CD1c-positive myeloid dendritic cell (primary cell): Measurements from ENCODE around the gene PTPRCAP.
A peak's percentile ranks its signal among the peaks of the same experiment; 100 is the strongest.
"Not testable (repeated sequence)": the region's sequence is repeated elsewhere in the genome, so short reads cannot be mapped to it uniquely, and the experiment has no call there.

Experiments used
- DNase-seq: peaks from one replicate; pipeline ENCODE4 v3.0.0-alpha.2; 2016; ENCODE audit errors: extremely low spot score

Gene PTPRCAP

DNA sequence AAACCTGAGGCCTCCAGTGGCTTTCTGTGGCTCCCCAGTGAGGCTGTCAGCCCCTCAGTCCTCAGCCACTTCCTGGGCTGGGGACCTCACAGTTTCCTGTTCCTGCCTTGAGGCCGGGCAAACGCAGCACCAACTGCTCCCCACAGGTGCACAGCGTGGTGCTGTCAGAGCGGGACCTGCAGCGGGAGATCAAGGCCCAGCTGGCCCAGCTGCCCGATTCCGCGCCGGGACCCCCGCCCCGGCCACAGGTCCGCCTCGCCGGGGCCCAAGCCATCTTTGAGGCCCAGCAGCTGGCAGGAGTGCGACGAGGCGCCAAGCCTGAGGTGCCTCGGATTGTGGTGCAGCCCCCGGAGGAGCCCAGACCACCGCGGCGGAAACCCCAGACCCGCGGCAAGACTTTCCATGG lies 28.2 kb downstream of the PTPRCAP start:
- no peak for DNase-seq

DNA sequence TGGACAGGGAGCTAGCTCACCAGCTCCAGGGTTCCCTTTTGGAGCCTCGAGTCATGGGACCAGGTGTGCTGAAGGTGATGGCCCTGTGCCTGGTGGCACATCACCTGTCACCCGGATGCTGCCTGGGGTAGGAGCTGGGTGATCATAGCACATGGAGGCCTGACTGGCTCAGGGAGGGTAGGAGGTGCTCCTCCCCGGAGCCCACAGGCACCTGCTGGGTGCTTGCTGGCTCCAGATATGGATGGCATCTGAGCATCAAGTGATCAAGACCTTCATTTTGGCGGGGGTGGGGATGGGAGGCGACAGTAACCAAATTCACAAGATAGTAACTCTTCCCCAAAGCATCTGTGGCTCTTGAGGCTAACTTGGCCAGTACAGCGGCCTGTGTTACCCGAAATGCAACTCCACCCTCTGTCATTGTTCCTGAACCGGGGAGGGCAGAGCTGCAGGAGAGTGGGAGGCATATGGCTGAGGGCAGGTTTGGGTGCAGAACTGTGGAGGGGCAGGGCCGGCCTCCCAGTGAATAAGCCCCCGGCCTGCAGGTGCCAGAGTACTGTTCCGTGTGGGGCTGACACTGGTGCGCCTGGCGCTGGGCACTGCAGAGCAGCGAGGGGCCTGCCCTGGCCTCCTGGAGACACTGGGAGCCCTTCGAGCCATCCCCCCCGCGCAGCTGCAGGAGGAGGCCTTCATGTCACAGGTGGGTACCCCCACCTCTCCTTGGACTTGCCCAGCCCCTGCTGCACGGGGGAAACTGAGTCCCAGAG lies 28.9 kb downstream of the PTPRCAP start:
- no peak for DNase-seq

DNA sequence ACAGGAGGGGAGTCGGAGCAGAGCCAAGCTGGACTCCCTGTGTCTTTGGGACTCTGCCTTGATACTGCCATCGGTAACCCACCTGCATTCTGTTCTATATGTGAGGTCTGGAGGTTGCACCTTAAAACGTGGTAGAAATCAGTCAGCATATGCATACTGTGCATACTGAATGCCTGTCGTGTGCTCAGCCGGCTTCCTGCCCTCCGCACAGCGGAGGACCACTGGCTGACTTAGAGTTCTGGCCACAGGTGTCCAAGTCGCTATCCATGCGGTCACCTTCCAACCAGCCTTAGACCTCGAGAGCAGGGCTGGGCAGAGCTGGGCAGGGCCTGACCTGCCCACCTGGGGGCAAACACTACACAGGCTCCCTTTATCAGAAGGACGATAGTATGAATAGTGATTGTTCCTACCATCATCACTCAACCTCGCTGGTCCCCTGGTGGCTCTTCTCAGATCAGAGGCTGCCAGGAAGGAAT lies 29.8 kb downstream of the PTPRCAP start:
- DNase-seq = no peak

DNA sequence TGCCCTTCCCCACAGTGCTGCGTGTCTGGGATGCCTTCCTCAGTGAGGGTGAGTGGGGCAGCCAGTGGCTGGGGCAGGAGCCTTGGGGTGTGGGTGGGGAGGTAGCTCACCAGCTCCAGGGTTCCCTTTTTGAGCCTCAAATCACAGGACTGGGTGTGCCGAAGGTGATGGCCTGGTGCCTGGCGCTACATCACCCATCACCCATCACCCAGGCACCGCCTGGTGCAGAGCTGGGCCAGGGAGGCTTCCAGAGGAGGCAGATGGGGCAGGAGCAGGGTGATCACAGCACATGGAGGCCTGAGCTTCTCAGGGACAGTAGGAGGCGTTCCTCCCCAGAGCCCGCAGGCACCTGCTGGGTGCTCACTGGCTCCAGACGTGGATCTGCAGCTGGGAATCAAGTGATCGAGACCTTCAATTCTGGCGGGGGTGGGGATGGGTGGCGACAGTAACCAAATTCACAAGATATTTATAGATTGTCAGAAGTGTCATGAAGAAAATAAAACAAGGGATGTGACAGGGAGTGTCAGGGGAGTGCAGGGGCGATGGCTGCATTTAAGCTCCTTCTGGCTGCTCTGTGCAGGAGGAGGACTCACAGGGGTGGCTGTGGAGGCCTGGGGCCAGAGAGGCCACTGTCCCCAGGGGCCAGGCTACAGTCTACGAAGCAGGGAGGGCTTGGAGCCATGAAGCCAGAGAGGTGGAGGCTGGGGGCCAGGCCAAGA lies 30.4 kb downstream of the PTPRCAP start:
- DNase-seq = peak; percentile 36

DNA sequence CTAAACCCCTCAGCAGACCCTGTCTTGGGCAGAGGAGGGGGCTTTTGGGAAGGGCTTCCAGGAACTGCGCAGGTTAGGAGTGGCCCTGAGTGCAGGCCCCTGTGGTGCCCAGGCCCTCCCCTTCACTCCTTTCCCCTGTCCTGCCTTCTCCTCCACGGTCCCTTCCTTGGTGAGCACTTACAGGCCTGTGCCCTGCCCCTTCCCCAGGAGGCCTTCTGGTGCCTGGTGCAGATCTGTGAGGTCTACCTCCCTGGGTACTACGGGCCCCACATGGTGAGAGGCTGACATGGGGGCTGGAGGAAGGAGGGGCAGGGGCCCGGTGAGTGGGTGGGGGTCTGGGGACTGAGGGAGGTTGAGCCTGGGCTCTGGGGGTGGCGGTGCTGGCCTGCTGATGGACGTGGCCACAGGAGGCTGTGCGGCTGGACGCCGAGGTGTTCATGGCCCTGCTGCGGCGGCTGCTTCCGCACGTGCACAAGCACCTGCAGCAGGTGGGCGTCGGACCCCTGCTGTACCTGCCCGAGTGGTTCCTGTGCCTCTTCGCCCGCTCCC lies 31.0 kb downstream of the PTPRCAP start:
- no peak for DNase-seq

DNA sequence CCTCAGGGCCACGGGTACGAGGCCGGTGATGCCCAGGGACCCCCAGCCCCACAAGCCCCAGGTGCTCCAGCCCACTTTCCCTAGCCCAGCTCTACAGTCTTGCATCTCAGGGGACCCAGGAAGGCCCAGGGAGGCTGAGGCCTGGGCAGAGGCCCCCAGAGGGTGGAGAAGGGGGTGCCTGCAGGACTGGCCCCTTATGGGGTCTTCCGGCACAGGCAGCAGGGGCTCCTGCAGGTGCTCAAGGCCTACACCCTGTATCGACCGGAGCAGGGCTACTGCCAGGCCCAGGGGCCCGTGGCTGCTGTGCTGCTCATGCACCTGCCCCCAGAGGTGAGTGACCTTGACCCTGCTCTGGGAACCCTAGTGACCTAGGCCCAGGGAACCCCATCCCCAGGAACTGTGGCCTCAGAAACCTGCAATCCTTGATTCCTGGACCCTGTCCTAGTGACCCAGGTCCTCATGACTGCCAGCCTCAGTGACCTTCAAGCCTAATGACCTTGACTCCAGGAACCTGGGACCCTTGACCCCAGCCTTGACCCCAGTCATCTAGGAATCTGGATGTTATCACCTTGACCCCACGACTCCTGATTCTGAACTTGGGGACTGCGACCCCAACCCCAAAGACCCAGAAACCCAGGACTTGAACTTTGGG lies 31.7 kb downstream of the PTPRCAP start:
- no peak for DNase-seq

DNA sequence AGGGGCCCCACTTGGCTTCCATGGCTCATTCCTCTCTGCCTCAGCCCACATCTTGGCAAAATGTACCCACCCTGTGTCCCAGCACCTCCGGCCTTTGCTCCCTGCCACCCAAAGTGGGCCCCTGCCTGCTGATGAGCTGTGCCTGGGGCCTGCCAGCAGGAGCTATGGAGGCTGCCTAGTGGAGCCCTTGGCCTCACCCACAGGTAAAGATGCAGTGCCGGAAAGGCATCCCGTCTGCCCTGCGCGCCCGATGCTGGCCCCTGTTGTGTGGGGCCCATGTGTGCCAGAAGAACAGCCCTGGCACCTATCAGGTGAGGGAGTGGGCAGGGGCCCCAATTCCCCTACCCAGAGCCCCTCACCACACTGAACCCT lies 32.3 kb downstream of the PTPRCAP start:
- DNase-seq = no peak

DNA sequence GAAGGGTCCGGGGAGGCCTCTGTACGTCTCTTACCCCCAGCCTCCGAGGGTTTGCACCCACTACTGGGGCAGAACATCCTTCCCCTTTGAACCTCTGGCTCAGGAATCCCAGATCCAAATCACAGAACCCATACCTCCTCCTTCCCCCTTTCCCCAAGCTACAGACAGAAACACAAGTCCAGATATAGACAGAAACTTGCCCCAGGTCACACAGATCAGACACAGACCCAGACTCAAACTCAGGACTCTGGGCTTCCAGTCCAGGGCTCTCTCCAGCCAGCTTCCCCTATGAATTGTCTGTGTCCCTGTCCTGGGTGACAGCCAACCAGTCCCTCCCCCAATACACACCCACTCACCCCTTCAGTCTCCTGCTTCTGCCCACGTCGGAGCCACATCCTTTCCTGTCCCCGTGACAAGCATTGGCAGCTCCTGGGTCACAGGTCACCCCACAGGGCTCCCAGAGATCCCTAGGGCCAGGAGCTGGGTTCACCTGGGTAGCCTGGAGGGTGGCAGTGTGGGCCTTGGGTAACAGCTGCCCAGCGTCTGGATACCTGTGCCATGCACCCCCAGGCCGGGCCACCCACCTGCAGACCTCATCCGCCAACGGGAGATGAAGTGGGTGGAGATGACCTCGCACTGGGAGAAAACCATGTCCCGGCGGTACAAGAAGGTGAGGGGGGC lies 32.8 kb downstream of the PTPRCAP start:
- DNase-seq = peak; percentile 86

DNA sequence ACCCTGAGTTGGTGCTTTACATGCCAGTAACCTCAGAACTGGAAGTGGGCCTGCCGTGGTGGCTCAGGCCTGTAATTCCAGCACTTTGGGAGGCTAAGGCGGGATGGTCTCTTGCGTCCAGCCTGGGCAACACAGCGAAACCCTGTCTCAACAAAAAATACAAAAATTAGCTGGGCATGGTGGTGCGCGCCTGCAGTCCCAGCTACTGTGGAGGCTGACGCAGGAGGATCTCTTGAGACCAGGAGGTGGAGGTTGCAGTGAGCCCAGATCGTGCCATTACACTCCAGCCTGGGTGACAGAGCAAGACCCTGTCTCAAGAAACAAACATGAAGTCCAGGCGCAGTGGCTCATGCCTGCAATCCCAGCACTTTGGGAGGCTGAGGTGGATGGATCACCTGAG lies 34.4 kb downstream of the PTPRCAP start:
- not testable (repeated sequence) for DNase-seq

DNA sequence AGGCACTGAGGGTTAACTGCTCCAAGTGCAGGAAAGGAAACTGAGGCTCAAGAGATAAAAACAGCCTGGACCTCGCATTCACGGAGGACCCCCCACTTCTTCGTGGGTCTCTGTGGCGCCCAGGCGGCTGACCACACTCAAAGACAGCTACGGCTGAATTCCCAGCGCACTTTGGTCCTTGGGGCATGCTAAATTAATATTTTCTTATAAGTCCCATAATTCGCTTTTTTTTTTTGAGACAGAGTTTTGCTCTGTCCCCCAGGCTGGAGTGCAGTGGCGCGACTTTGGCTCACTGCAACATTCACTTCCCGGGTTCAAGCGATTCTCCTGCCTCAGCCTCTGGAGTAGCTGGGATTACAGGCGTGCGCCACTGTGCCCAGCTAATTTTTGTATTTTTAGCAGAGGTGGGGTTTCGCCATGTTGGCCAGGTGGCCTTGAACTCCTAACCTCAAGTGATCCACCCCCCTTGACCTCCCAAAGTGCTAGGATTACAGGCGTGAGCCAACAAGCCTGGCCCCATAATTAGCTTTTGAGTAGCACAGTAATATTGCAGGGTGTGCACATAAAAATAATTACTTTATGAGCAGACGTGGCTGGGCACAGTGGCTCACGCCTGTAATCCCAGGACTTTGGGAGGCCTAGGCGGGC lies 35.2 kb downstream of the PTPRCAP start:
- DNase-seq = not testable (repeated sequence)

DNA sequence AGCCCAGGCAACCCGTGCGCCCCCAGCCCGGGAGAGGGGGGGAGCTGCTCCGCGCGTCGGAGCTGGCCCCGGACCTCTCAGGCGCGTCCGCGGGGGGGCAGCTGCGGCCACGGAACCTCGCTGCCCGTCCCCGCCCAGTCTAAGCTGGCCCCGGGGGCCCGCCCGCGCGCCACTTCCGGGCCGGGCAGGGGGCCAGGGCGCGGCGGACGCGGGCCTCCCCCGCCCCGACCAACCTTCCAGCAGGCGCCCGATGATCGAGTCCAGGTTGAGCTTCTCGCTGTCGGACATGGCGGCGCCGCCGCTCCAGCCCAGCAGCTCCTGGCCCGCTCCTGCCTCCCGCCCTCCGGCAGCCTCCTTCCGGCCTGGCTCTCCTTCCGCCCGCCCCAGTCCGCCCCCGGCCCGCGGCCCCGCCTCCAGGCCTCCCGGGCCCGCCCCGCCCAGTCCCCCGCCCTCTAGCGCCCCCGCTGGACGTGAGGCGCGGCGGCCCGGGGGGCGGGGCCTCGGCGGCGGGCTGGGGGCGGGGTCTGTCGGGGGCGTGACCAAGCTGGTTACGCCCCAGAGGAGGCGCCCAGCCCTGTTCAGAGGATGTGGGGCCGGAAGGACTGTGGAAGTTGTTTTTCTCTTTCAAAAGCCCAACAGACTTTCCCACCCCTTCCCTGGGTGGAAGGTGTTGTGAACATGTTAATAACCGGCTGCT lies 35.8 kb downstream of the PTPRCAP start, which contains the start of gene PPP1CA:
TSS of gene PPP1CA (minus strand) at position 364 of the 697 bp plus-strand sequence. CDS start at position 288, 76 bp downstream.
- DNase-seq = peak; percentile 96

DNA sequence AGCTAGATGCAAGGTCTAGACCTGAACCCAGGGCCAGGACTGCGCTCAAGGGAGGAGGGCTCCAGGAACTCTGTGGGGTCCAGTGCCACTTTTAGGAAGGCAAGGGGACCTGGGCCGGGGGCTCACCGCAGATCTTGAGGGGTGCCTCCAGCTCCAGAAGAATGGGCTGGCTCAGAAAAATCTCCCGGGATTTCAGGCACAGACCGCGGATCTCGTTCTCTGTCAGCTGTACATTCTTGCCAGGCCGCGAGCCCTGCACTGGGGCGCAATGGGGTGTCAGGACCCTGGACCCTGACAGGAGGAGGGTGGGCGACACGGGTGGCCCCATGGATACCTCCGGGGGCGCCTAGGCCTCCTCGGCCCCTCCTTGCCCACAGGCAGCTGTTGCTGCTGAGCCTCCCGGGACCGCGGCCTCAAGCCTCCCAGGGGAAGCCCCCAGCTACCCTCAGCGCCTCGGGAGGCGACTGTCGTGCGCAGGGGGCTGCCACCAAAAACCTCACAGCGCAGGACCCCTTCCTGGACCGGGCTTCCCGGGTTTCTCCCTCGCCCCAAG lies 36.5 kb downstream of the PTPRCAP start:
- DNase-seq = no peak

DNA sequence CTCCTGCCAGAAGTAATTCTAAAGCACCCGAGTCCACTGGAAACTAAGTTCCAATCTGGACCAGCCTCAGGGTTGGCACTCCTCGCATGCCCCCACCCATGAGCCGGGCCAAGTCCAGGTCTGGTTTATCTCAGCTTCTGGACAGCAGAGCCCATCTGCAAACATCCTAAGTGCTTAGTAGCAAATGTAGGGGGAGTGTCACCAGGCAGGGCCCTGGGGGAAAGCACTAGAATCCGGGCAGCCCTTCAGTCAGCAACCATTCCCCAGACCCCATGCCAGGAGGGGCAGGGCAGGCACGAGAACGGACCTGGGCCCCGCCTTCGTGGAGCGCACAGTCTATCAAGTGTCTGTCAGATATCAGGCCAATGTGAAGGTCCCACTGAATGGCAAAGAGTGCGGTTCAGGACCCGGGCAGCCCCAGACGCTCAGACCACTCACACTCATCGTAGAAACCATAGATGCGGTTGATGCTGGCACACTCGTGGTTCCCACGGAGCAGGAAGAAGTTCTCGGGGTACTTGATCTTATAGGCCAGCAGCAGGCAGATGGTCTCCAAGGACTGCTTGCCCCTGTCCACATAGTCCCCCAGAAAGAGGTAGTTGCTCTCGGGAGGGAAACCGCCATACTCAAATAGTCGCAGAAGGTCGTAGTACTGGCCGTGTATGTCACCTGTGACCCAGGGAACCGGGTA lies 37.1 kb downstream of the PTPRCAP start:
- DNase-seq = no peak

DNA sequence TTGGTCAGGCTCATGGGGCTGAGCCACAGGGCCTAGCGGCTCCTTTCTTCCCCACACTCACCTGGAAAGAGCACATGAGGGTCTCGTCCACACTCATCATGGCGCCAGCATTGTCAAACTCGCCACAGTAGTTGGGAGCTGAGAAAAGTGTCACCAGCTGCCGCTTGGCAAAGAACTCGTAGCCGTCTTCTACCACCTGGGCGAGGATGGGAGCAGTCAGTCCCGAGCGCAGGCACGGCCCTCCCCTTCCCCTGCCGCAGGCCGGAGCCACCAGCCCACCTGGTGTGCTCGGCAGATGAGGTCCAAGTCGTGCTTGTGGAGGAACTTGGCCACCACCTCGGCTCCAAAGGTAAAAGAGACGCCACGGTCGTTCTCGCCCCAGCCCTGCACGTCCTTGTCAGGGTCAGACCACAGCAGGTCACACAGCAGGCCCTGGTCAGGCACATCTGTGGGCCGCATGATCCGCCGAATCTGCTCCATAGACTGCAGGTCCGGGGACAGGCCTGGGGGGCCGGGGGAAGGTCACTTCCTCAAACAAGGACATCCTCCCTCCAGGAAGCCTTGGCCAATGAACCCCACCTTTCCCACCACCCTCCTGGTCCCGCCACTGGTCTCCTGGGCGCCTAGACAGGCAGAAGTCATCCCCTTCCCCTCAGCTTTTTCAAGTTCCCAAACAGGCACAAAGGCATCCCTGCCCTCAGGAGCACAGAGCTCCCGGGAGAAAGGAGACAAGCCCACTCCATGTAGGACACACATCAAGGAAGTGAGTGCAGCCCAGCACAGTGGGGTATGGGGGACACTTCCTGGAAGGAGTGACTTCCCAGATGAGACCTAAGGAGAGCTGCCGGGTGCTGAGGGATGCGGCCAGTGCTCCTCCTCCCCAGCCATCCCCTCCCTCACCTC lies 38.6 kb downstream of the PTPRCAP start:
- no peak for DNase-seq

DNA sequence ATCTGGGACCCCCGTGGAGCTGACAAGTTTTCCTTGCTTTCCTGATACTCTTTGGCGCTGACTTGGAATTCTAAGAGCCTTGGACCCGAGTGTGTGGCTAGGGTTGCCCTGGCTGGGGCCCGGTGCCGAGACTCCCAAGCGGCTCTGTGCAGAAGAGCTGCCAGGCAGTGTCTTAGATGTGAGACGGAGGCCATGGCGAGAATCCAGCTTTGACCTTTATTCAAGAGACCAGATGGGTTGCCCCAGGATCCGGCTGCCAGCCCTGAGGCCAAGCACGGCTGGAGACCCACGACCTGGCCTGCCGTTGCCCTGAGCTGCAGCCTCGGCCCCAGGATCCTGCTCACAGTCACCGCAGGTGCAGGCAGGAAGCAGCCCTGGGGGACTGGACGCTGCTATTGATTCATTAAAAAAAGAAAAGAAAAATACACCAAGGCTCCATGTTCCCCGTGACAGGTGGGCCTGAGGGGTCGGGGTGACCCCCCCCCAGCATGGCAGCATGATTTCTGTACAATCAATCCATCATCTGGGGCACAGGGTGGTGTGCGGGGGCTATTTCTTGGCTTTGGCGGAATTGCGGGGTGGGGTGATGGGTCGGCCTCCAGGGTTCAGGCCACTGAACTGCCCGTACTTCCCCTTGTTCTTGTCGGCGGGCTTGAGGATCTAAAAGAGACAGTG lies 39.4 kb downstream of the PTPRCAP start:
- DNase-seq = no peak

DNA sequence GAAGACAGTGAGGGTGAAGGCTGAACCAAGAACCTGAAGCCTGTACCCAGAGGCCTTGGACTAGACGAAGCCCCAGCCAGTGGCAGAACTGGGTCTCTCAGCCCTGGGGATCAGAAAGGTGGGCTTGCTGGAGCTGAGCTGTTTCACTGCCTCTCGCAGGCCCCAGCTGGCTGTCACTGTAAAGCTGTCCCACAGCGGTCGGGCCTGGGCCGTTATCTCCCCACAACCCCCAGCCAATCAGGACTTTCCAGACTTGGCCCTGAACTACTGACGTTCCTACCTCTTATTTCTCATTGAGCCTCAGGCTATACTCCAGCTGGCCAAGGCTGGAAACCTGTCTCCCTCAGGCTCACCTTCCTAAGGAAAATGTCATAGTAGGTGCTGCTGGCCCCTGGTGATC lies 39.9 kb downstream of the PTPRCAP start:
- DNase-seq = no peak

DNA sequence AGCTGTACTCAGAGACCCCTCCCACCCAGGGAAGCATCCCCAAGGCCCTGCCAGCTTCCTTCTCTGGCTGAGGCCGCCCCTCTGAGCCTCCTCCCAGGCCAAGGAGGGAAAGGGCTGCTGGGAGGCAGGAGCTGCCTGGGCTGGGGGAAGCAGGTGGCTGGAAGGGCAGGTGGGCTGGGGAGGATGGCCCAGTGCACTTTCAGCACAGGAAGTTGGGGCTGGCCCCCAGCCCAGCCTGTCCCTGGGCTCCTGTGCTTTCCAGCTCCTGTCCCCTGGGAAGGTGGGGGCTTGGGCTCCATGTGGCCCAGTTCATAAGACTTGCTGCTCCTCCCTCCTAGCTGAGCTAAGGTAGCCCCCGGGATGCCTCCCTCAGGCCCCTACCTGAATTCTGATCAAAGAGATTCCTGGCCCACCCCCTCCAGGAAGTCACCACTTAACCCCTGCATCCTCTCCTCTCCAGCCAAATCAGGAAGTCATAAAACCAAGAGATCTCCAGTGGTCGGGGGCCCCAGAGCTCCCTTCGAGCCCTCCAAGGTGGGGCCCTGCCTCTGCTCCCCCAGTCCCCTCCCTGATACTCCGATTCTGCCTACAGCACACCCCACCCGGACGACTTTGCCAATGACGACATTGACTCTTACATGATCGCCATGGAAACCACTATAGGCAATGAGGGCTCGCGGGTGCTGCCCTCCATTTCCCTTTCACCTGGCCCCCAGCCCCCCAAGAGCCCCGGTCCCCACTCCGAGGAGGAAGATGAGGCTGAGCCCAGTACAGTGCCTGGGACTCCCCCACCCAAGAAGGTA lies 40.7 kb downstream of the PTPRCAP start:
- DNase-seq = no peak
